Activated CD8-positive, alpha-beta memory T cell treated with anti-CD3 and anti-CD28 coated beads for 24 hours (primary cell): ENCODE data around the gene AKAP13.

Experiments
- DNase-seq: peaks from one replicate; pipeline ENCODE4 v3.0.0-alpha.2; 2020

AKAP13 gene

GRCh38 chr15:85543741-85544155 lies 163.3 kb downstream of the AKAP13 start:
- peak; percentile 61 for DNase-seq

DNA sequence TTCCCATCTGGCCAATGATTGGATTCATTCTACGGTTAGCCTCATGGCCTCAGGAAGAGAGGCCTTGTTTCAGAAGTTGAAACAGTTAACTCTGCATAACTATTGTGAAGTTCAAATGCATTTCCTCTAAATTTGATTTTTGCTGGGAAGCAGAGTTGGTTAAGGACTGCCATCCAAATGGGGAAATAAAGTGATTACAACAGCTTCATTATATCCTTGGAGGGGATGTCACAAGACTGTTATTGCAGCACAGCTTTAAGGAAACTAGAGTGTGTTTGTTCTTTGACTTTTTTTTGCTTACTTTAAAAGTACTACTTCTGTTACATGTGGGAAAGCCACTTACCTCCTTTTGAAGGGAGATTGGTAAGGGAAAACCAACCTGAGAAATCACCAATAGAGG lies 164.8 kb downstream of the AKAP13 start:
- DNase-seq = no peak

- no peak for DNase-seq
These were observed 165.3 kb downstream of the AKAP13 start for GRCh38 chr15:85545752-85546151.

- DNase-seq = no peak
These were observed 167.0 kb downstream of the AKAP13 start for GRCh38 chr15:85547386-85547785.

DNA sequence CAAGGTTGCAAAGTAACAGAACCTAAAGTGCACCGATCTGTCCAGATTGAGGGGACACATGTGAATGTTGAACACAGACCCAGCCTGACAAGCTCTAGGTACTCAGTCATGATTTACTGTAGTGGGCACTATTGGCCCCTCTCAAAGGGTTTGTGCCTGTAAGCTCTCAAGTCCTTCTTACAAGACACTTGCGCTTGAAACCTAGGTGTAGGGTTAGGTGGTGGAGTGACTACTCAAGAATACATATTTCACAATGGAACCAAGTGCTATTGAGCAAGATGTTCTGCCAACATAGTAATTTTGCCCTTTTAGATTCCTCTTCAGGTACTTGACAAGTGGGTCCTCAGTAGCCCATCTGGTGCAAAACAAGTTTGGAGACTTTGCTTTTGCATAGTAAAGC lies 169.9 kb downstream of the AKAP13 start:
- no peak for DNase-seq

- DNase-seq = no peak
These were observed 170.9 kb downstream of the AKAP13 start for GRCh38 chr15:85551221-85551832.

- no peak for DNase-seq
These were observed 174.6 kb downstream of the AKAP13 start for GRCh38 chr15:85554852-85555521.

DNA sequence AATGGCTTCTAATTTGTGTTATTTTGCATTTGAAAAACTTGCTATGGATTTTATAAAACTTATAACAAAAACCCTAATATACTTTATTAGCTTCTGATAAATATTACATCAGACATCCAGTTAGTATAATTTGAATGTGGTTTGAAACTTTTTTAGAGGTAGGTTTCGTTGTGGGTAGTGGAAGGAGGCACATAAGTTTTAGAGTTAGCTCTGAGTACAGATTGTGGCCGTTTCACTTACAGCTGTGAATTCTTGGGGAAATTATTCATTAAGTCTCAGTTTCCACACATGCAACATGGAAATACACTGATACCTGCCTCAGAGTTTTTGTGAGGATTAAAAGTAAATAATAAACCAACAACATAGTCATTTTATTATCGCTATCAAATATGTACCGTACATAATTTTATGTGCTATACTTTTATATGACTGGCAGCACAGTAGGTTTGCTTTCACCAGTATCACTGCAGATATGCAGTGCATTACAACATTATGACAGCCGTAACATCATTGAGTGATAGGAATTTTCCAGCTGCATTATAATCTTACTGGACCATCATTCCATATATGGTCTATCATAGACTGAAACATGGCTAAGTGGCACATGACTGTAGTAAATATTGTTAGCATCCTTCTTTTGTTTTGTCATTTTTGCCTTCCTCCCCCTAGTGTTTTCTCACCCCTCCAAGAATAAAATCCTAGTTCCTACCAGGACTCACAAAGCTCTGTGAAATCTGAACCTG lies 175.6 kb downstream of the AKAP13 start:
- DNase-seq = no peak

DNA sequence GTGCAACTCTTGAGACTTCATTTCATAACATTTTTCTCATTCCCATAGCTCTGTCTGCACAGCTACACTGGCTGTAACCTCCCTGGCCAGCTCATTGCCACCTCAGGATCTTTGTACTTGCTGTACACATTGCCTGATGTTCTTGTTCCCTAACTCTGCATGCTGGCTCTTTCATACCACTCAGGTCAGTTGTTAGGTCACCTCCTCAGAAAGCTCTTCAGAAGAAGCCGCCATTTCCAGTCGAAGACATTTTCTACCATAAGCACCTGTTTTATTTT lies 176.2 kb downstream of the AKAP13 start:
- DNase-seq = no peak

- DNase-seq = no peak
These were observed 177.0 kb downstream of the AKAP13 start for GRCh38 chr15:85557385-85557784.

DNA sequence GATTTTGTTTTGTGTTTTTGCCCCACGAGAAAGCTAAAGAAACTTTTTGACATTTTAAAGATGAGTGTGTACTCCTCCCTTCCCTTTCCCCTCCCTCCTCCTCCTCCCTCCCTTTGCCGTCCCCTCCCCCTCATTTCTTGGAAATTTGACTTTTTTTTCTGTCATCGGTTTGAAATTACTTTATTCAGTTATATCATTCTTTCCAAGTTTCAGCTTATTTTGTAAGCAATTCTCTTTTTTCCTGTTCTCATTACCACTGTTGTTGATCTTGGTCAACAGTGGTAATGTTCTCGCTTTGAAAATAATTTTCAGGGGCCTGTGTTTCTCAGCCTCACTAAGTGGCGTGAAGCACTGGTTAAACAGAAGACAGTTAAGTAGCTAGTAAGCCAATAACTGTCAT lies 178.4 kb downstream of the AKAP13 start:
- no peak for DNase-seq

DNA sequence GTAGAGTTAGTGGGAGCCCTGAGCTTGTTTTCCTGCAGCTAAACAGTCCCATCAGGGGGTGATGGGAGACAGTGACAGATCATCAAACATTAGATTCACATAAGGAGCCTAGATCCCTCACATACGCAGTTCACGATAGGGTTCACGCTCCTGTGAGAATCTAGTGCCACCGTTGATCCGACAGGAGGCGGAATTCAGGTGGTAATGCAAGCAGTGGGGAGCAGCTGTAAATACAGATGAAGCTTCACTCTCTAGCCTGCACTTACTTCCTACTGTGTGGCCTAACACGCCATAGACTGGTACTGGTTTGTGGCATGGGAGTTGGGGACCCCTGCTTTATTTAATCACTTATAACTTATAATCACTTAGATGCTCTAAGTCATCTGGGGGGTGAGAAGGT lies 179.1 kb downstream of the AKAP13 start:
- DNase-seq = no peak

DNA sequence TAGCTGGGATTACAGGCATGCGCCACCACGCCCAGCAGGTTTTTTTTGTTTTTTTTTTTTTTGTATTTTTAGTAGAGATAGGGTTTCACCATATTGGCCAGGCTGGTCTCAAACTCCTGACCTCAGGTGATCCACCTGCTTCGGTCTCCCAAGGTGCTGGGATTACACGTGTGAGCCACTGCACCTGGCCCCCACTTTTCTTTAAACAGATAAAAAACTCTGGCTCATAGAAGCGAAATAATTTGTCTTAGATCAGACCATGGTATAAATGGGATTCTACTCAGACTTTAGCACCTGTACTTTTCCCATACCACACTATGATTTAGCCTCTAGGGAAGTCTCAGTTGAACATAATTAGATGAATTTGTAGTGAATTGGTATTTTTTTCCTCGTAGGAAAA lies 182.4 kb downstream of the AKAP13 start:
- DNase-seq = no peak

- DNase-seq = no peak
These were observed 182.9 kb downstream of the AKAP13 start for GRCh38 chr15:85563328-85563727.

GRCh38 chr15:85563731-85564130 lies 183.3 kb downstream of the AKAP13 start:
- DNase-seq = no peak

- DNase-seq = no peak
These were observed 184.3 kb downstream of the AKAP13 start for GRCh38 chr15:85564686-85565085.

DNA sequence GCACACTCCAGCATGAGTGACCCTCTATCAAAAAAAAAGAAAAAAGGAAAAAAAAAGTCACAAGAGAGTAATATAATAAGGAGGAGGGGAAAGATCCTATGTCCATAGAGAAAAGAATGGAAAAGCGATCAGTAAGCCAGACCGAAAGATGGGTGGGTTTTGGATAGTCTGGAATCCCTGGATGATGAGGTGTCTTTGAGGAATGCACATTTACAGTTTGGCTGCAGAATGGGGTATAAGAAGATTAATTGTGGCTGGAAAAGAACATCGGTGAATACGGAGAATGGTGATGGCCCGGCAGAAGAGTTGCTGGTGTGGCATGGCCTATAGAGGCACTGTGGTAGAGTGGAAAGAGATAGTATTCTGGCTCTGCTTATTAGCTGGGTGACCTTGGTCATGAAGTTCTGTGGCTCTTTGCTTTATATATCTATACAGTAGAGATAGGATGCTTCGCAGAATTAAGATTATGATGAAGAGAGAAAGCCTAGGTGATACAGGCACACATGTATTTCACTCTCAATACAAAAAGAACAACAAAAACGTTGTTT lies 187.9 kb downstream of the AKAP13 start:
- DNase-seq = no peak

DNA sequence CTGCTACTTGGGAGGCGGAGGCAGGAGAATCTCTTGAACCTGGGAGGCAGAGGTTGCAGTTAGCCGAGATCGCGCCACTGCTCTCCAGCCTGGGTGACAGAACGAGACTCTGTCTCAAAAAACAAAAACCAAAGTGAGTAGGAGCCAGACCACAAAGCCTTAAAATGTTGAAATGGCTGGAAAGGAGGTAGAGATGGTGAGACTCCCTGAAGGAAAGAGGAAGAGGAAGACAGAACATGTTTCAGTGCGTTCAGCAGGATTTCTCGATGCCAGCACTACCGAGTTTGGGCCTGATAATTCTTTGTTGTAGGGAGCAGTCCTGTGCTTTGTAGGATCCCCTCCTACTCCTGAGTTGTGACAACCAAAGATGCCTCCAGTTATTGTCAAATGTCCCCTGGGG lies 189.9 kb downstream of the AKAP13 start:
- no peak for DNase-seq

DNA sequence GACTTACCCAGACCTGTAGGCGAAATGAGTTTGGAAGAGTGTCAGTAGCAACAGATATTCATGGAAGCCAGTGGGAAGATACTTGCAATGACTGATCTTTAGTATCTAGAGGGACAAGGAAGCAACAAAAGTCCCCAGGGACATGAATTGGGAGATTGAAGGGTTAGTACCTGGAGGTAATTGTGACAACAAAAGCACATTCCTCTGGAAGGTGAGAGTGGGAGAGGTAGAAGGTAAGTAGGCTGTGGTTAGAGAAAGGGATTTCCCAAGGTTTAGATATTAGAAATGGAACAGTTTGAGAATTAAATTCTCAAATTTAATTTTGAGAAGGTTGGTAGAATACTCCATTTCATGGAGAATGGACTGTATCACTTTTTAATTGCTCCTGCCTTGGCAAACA lies 191.4 kb downstream of the AKAP13 start:
- DNase-seq = no peak

DNA sequence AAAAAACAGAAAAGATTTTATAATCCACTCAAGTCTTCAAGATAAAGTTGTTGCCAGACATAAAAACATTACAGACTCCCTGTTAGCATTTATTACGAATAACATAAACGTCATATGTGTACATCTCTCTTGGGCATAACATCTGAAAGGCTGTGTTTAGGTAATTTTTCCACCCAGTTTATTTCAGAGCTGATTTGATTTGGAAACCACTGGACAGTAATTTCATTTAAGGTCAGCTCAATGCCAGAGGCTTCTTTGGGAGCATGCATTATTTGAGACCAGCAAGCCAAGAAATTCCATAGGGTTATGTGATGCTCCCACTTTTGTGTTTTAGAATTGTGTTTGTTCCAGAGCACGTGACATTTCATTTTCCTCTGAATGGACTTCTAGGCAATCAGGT lies 196.0 kb downstream of the AKAP13 start:
- no peak for DNase-seq

DNA sequence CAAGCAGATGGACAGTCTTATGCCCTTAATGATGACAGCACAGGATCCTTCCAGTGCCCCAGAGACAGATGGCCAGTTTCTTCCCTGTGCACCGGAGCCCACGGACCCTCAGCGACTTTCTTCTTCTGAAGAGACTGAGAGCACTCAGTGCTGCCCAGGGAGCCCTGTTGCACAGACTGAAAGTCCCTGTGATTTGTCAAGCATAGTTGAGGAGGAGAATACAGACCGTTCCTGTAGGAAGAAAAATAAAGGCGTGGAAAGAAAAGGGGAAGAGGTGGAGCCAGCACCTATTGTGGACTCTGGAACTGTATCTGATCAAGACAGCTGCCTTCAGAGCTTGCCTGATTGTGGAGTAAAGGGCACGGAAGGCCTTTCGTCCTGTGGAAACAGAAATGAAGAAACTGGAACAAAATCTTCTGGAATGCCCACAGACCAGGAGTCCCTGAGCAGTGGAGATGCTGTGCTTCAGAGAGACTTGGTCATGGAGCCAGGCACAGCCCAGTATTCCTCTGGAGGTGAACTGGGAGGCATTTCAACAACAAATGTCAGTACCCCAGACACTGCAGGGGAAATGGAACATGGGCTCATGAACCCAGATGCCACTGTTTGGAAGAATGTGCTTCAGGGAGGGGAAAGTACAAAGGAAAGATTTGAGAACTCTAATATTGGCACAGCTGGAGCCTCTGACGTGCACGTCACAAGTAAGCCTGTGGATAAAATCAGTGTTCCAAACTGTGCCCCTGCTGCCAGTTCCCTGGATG lies 198.7 kb downstream of the AKAP13 start:
- no peak for DNase-seq

DNA sequence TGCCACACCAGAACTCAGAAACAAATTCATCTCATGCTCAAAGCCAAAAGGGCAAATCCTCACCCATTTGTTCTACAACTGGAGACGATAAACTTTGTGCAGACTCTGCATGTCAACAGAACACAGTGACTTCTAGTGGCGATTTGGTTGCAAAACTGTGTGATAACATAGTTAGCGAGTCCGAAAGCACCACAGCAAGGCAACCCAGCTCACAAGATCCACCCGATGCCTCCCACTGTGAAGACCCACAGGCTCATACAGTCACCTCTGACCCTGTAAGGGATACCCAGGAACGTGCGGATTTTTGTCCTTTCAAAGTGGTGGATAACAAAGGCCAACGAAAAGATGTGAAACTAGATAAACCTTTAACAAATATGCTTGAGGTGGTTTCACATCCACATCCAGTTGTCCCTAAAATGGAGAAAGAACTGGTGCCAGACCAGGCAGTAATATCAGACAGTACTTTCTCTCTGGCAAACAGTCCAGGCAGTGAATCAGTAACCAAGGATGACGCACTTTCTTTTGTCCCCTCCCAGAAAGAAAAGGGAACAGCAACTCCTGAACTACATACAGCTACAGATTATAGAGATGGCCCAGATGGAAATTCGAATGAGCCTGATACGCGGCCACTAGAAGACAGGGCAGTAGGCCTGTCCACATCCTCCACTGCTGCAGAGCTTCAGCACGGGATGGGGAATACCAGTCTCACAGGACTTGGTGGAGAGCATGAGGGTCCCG lies 199.7 kb downstream of the AKAP13 start:
- no peak for DNase-seq

- peak; percentile 74 for DNase-seq
These were observed 200.5 kb downstream of the AKAP13 start for GRCh38 chr15:85580879-85581278.
